ENCODE data around the gene TMPRSS9.

Gene TMPRSS9

GRCh38 chr19:2424686-2425621 is 64.9 kb downstream of the TMPRSS9 start:
- DNase-seq = no peak

- DNase-seq = no peak
These were observed 65.8 kb downstream of the TMPRSS9 start for GRCh38 chr19:2425622-2426581.

- DNase-seq = peak; percentile 47
These were observed 66.8 kb downstream of the TMPRSS9 start for GRCh38 chr19:2426611-2427428.

- DNase-seq = peak; percentile 95
These were observed 67.6 kb downstream of the TMPRSS9 start, which contains the start of gene TIMM13 for GRCh38 chr19:2427429-2428320. Gene TIMM13, minus strand, starts transcription at chr19:2427586. Its CDS starts 53 bp downstream, at chr19:2427533.

- DNase-seq = no peak
These were observed 68.2 kb downstream of the TMPRSS9 start for GRCh38 chr19:2428321-2428690.

GRCh38 chr19:2428756-2429711 is 69.0 kb downstream of the TMPRSS9 start:
- no peak for DNase-seq

GRCh38 chr19:2429917-2430535 is 70.0 kb downstream of the TMPRSS9 start:
- no peak for DNase-seq

GRCh38 chr19:2431318-2432055 is 71.4 kb downstream of the TMPRSS9 start:
- DNase-seq = no peak

- DNase-seq = no peak
These were observed 72.2 kb downstream of the TMPRSS9 start for GRCh38 chr19:2432131-2432848.

- no peak for DNase-seq
These were observed 73.8 kb downstream of the TMPRSS9 start for GRCh38 chr19:2433854-2434253.

GRCh38 chr19:2434267-2434666 is 74.2 kb downstream of the TMPRSS9 start:
- no peak for DNase-seq

GRCh38 chr19:2434721-2435265 is 74.7 kb downstream of the TMPRSS9 start:
- DNase-seq = no peak

GRCh38 chr19:2436384-2436783 is 76.3 kb downstream of the TMPRSS9 start:
- DNase-seq = no peak

GRCh38 chr19:2436926-2437325 is 76.9 kb downstream of the TMPRSS9 start:
- DNase-seq = no peak

GRCh38 chr19:2438178-2438577 is 78.1 kb downstream of the TMPRSS9 start:
- DNase-seq = no peak

- DNase-seq = no peak
These were observed 80.5 kb downstream of the TMPRSS9 start for GRCh38 chr19:2440515-2440914.

GRCh38 chr19:2441096-2441752 is 81.2 kb downstream of the TMPRSS9 start:
- no peak for DNase-seq

Data from CD4-positive, alpha-beta T cell treated with Interleukin-21 for 1 hour (primary cell).